CD14-positive monocyte (primary cell): ENCODE measurements around the gene CCNB2. TPM values are rescaled to one million over a fixed set of nuclear protein-coding genes. Genes with fewer than 3 reads are reported as not detected.

Experiments used
- DNase-seq, 3 donors: peaks; one replicate each; pipeline ENCODE4 v3.0.0-alpha.2; 2011 to 2022
- H2AFZ ChIP-seq: 2 replicates; pipeline ENCODE4 v1.6.0; 2012; ENCODE audit warnings: mild to moderate bottlenecking, low read depth, low read length, inconsistent platforms; ENCODE audit not compliant: insufficient read depth, poor library complexity, severe bottlenecking
- H3K27ac ChIP-seq, 2 donors: 1 replicate in 1 of 2; 2 replicates in 1 of 2; pipeline ENCODE4 v1.5.1; 2012 to 2013; ENCODE audit warnings: low read length in 2 of 2, control low read depth in 1 of 2, inconsistent platforms in 1 of 2, low read depth in 1 of 2, mild to moderate bottlenecking in 1 of 2
- H3K27me3 ChIP-seq, 2 donors: one replicate each; pipeline versions ENCODE4 v1.6.0 to v1.6.1; 2011 to 2013; ENCODE audit warnings: low read length in 2 of 2; ENCODE audit not compliant: control insufficient read depth in 2 of 2, insufficient read depth in 2 of 2
- H3K36me3 ChIP-seq, 2 donors: replicated peaks in 1 of 2; 1 replicate in 1 of 2; 2 replicates in 1 of 2; pipeline versions ENCODE4 v1.5.1 to v1.6.1; 2012 to 2013; ENCODE audit warnings: low read length in 2 of 2, control low read depth in 1 of 2, inconsistent platforms in 1 of 2, mild to moderate bottlenecking in 1 of 2; ENCODE audit not compliant: insufficient read depth in 2 of 2, control insufficient read depth in 1 of 2
- H3K4me1 ChIP-seq, 2 donors: 1 replicate in 1 of 2; 2 replicates in 1 of 2; pipeline versions ENCODE4 v1.5.1 to v1.6.1; 2012 to 2013; ENCODE audit warnings: low read length in 2 of 2, control low read depth in 1 of 2, inconsistent platforms in 1 of 2, mild to moderate bottlenecking in 1 of 2, moderate library complexity in 1 of 2; ENCODE audit not compliant: insufficient read depth in 2 of 2, control insufficient read depth in 1 of 2
- H3K4me2 ChIP-seq: replicated peaks from 2 replicates; pipeline ENCODE3; 2012; ENCODE audit warnings: low read length, moderate library complexity, mild to moderate bottlenecking; ENCODE audit not compliant: poor library complexity, severe bottlenecking; ENCODE audit errors: extremely low read depth
- H3K4me3 ChIP-seq, 3 experiments: fragments of 200-600 bp in 1 of 3; sonication (generic) in 1 of 3; replicated peaks in 1 of 3; 1 replicate in 2 of 3; 2 replicates in 1 of 3; pipeline ENCODE4 v1.5.1; 2011 to 2013; ENCODE audit warnings: low read length in 3 of 3, mild to moderate bottlenecking in 3 of 3, control low read depth in 2 of 3, low read depth in 2 of 3, inconsistent platforms in 1 of 3, moderate library complexity in 1 of 3
- H3K79me2 ChIP-seq: 2 replicates; pipeline ENCODE4 v1.6.0; 2012; ENCODE audit warnings: mild to moderate bottlenecking, control low read depth, inconsistent platforms, low read length, moderate library complexity; ENCODE audit not compliant: insufficient read depth
- H3K9ac ChIP-seq: 2 replicates; pipeline ENCODE4 v1.6.0; 2017; ENCODE audit warnings: low read length, mild to moderate bottlenecking; ENCODE audit not compliant: insufficient read depth, poor library complexity, severe bottlenecking
- H3K9me3 ChIP-seq, 2 donors: replicated peaks in 1 of 2; 1 replicate in 1 of 2; 2 replicates in 1 of 2; pipeline versions ENCODE4 v1.5.1 to v1.6.1; 2012 to 2013; ENCODE audit warnings: low read length in 2 of 2, control low read depth in 1 of 2; ENCODE audit not compliant: control insufficient read depth in 1 of 2, insufficient read depth in 1 of 2
- H4K20me1 ChIP-seq: 2 replicates; pipeline ENCODE4 v1.6.0; 2012; ENCODE audit warnings: mild to moderate bottlenecking, low read length, control low read depth, moderate library complexity; ENCODE audit not compliant: insufficient read depth
- H3K27ac Mint-ChIP-seq, 7 donors: one replicate each; pipeline ENCODE4 v1.8.0; 2020; ENCODE audit warnings: mild to moderate bottlenecking in 7 of 7, mixed read lengths in 7 of 7, moderate library complexity in 6 of 7, inconsistent platforms in 2 of 7
- H3K27me3 Mint-ChIP-seq, 3 donors: one replicate each; pipeline ENCODE4 v1.8.0; 2021 to 2022; ENCODE audit warnings: low read depth in 3 of 3, mild to moderate bottlenecking in 3 of 3, mixed read lengths in 3 of 3, moderate library complexity in 3 of 3, inconsistent platforms in 1 of 3
- H3K36me3 Mint-ChIP-seq, 2 donors: one replicate each; pipeline ENCODE4 v1.8.0; 2020; ENCODE audit warnings: mixed read lengths in 2 of 2, inconsistent platforms in 1 of 2, mild to moderate bottlenecking in 1 of 2
- H3K4me1 Mint-ChIP-seq: one replicate; pipeline ENCODE4 v1.8.0; 2020; ENCODE audit warnings: mild to moderate bottlenecking, mixed read lengths
- H3K4me3 Mint-ChIP-seq, 2 donors: one replicate each; pipeline ENCODE4 v1.8.0; 2020; ENCODE audit warnings: mild to moderate bottlenecking in 2 of 2, mixed read lengths in 2 of 2, moderate library complexity in 1 of 2
- H3K9me3 Mint-ChIP-seq, 7 donors: one replicate each; pipeline ENCODE4 v1.8.0; 2020 to 2022; ENCODE audit warnings: mixed read lengths in 7 of 7, mild to moderate bottlenecking in 6 of 7, moderate library complexity in 6 of 7, inconsistent platforms in 2 of 7
- CTCF ChIP-seq: fragments of 200-600 bp; IDR thresholded peaks from one replicate; pipeline ENCODE4 v1.8.0; 2022; ENCODE audit warnings: antibody characterized with exemption, mild to moderate bottlenecking
- WGBS: methylation state at CpG from one replicate; pipeline ENCODE4 v1.1.5; 2013; ENCODE audit warnings: missing lambda C conversion rate; ENCODE audit not compliant: insufficient coverage; 5-methylcytosine and 5-hydroxymethylcytosine counted together
- intact Hi-C, 2 donors: fragments of 100-400 bp; cut with micrococcal nuclease; formaldehyde crosslinking; loops; one replicate each; pipeline versions ENCODE4 v1.15.0 to v1.15.1; 2023
- polyA plus RNA-seq, 3 donors: library from polyadenylated mRNA; depleted of rRNA in 1 of 3; unstranded in 2 of 3; stranded (reverse) in 1 of 3; fragments of 300-500 nt in 2 of 3; fragments of >200 nt in 1 of 3; fragmentation: Illumina TruSeq in 2 of 3; gene quantifications; 1 replicate in 2 of 3; 2 replicates in 1 of 3; pipeline ENCODE4 v1.2.3, GENCODE V29; 2012 to 2021

Gene CCNB2
- polyA plus RNA-seq, 3 donors, result 0.13 to 0.53 (median 0.31) TPM

GRCh38 chr15:59169251-59169708, 64.3 kb downstream of the CCNB2 start:
- no CpG with 5 or more reads among the region's 3 CpGs for WGBS
- Histone ChIP-seq H3K27ac (peak overlapping the region; percentile 66 to 87), H3K4me3 (no peak overlapping the region), H3K9me3 (no peaks in the 10 kb centered on the region), H3K27me3 (no peaks in the 10 kb centered on the region), H2AFZ (no peak overlapping the region), H3K79me2 (no peaks in the 10 kb centered on the region), H3K4me2 (peak overlapping the region; percentile 16), H3K36me3 (peaks cover 13 to 14% of the 10 kb centered on the region in 2 donors), H4K20me1 (no peaks in the 10 kb centered on the region), H3K9ac (no peak overlapping the region), H3K4me1 (peaks cover 21 to 33% of the 10 kb centered on the region in 2 donors)
- peak; percentile 65 to 83 (median 81) for DNase-seq
- no peak for TF ChIP-seq CTCF
- peaks cover 31% of the 10 kb centered on the region for H3K4me1 Mint-ChIP-seq
- intact Hi-C loops, result loop anchor here in 1 of 2 donors (10.0 kb wide), 1 partner anchor 326 kb away; no protein-coding TSS in a partner anchor
- H3K4me3 Mint-ChIP-seq, result peak overlapping the region in 1 of 2 donors; percentile 30
- peaks cover 0 to 4% (median 0%) of the 10 kb centered on the region in 3 donors for H3K27me3 Mint-ChIP-seq
- H3K9me3 Mint-ChIP-seq, result peaks cover 0 to 3% (median 0%) of the 10 kb centered on the region in 7 donors
- peaks cover 33 to 72% of the 10 kb centered on the region in 2 donors for H3K36me3 Mint-ChIP-seq
- peak overlapping the region; percentile 86 to 94 (median 91) for H3K27ac Mint-ChIP-seq

DNA sequence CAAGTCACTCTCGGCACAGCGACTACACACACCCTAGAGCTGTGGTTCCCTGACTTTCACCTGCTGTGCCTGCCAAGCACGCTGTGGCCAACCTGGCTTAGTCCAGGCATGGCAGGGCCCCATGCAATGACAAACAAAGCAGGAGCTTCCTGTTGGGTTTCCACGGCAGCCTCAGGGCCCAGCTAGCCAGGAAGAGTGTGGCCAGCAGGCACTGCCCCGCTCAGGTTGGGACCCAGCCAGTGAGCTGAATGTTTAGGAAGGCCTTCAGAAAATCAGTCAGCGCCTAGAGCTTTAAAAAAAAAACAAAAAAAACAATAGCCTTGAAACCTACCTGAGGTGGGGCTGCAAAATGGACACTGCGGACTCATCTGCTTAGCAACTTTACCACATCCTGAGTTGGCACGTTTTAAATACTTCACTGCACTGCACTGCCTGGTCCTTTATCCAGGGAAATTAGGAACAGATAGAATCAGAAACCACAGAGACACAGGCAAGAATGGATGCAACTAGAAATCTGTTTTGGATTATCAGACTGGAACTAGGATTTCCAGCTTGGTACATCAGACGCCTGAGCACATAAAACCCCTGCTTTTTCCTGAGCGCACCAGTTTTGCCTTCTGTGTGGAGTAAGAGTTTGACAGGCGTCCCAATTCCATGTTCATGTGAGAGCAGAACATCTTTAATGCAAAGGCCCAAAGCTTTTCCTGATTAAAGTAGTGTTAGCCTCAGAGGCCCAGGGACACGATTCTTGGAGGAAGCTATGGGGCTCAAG, 65.5 kb downstream of the CCNB2 start:
- Mint-ChIP-seq H3K9me3 (peaks cover 0 to 2% (median 0%) of the 10 kb centered on the region in 7 donors), H3K27me3 (peaks cover 0 to 4% (median 0%) of the 10 kb centered on the region in 3 donors), H3K27ac (peak overlapping the region; percentile 86 to 94 (median 91)), H3K4me1 (peaks cover 42% of the 10 kb centered on the region), H3K36me3 (peaks cover 27 to 68% of the 10 kb centered on the region in 2 donors), H3K4me3 (no peak overlapping the region)
- 47% methylated on average over 9 of the region's 12 CpGs for WGBS
- Histone ChIP-seq H3K27ac (peak overlapping the region; percentile 66 to 87), H3K4me2 (no peak overlapping the region), H3K36me3 (peaks cover 13 to 14% of the 10 kb centered on the region in 2 donors), H3K9ac (no peak overlapping the region), H2AFZ (peak overlapping the region; percentile 39), H3K79me2 (no peaks in the 10 kb centered on the region), H3K9me3 (no peaks in the 10 kb centered on the region), H3K4me1 (peaks cover 32 to 45% of the 10 kb centered on the region in 2 donors), H4K20me1 (no peaks in the 10 kb centered on the region), H3K4me3 (no peak overlapping the region), H3K27me3 (no peaks in the 10 kb centered on the region)
- intact Hi-C loops, result loop anchor here in 1 of 2 donors (10.0 kb wide), 3 partner anchors 134 to 354 kb away; partner anchors contain the start of gene MYO1E
- DNase-seq, result peak in 1 of 3 donors; percentile 15
- no peak for TF ChIP-seq CTCF
